Colonic mucosa (tissue), 4 donors: ENCODE data around the gene CDH2. TPM values are rescaled to one million over a fixed set of nuclear protein-coding genes. Genes with fewer than 3 reads are reported as not detected.

ENCODE experiments used
- DNase-seq: peaks from one replicate; pipeline ENCODE4 v3.0.0-alpha.2; 2020
- H3K27ac ChIP-seq: fragments of 200-600 bp; one replicate; pipeline ENCODE4 v1.8.0; 2021
- H3K27me3 ChIP-seq: fragments of 200-600 bp; one replicate; pipeline ENCODE4 v1.8.0; 2021
- H3K36me3 ChIP-seq: fragments of 200-600 bp; one replicate; pipeline ENCODE4 v1.8.0; 2021
- H3K4me1 ChIP-seq: fragments of 200-600 bp; one replicate; pipeline ENCODE4 v1.8.0; 2021; ENCODE audit warnings: mild to moderate bottlenecking
- H3K4me3 ChIP-seq: fragments of 200-600 bp; one replicate; pipeline ENCODE4 v1.8.0; 2021
- H3K9ac ChIP-seq, 2 donors: one replicate each; pipeline ENCODE4 v1.7.0; 2013; ENCODE audit warnings: control low read depth in 2 of 2, low read depth in 2 of 2, low read length in 2 of 2
- H3K9me3 ChIP-seq: fragments of 200-600 bp; one replicate; pipeline ENCODE4 v1.8.0; 2021
- CTCF ChIP-seq: fragments of 200-600 bp; IDR thresholded peaks from one replicate; pipeline ENCODE4 v1.8.0; 2022; ENCODE audit warnings: antibody characterized with exemption, mild to moderate bottlenecking
- intact Hi-C: fragments of 100-400 bp; cut with DNase I; formaldehyde crosslinking; loops from one replicate; pipeline ENCODE4 v1.14.1; 2022
- total RNA-seq, 2 donors: library from RNA; stranded (reverse); fragmentation: NEBNext Ultra II Directional in 1 of 2; extraction: Animal tissue kit (Norgen Biotek cat#: 25700) in 1 of 2; gene quantifications; one replicate each; pipeline ENCODE4 v1.2.1, GENCODE V29; 2021
- donor health status: healthy.
- donor health status: DM: no; HTN: no; CAD: no.
- donor health status: DM: no; HTN: no; CAD: no.

Gene CDH2
- total RNA-seq, 2 donors from 2014 or later, result 0.84 to 1.4 TPM

DNA sequence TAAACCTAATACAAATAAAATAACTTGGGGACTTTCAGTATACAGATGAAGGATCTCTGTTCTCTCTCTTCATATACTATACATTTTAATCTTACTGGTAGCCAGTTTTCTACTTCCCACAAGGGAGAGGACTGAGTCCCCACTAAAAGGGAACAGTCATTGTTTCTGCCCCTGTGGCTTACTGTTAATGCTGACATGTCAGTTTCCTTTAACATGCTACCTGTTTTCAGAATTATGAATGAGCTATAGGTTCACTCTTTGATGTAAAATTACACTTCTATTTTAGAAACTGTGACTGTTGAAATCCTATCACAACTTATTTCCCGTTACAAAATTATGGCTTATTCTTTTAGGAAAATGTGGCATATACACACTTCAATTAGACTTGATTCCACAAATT, 207.7 kb downstream of the CDH2 start:
- Histone ChIP-seq H3K27ac (no peak overlapping the region), H3K9ac (no peak overlapping the region), H3K4me3 (no peak overlapping the region), H3K9me3 (no peaks in the 10 kb centered on the region), H3K27me3 (no peaks in the 10 kb centered on the region), H3K4me1 (no peaks in the 10 kb centered on the region), H3K36me3 (no peaks in the 10 kb centered on the region)
- TF ChIP-seq CTCF, result no peak
- intact Hi-C loops, result no loop called here
- no peak for DNase-seq

- Histone ChIP-seq H3K4me1 (no peaks in the 10 kb centered on the region), H3K4me3 (no peak overlapping the region), H3K27me3 (no peaks in the 10 kb centered on the region), H3K36me3 (no peaks in the 10 kb centered on the region), H3K9me3 (no peaks in the 10 kb centered on the region), H3K27ac (no peak overlapping the region), H3K9ac (no peak overlapping the region)
- TF ChIP-seq CTCF, result no peak
- no peak for DNase-seq
- intact Hi-C loops, result no loop called here
Observed at GRCh38 chr18:27967913-27968824, 208.8 kb downstream of the CDH2 start.

GRCh38 chr18:27966881-27967280, 210.0 kb downstream of the CDH2 start:
- Histone ChIP-seq H3K4me1 (no peaks in the 10 kb centered on the region), H3K9me3 (no peaks in the 10 kb centered on the region), H3K36me3 (no peaks in the 10 kb centered on the region), H3K27me3 (no peaks in the 10 kb centered on the region), H3K4me3 (no peak overlapping the region), H3K9ac (no peak overlapping the region), H3K27ac (no peak overlapping the region)
- DNase-seq, result no peak
- TF ChIP-seq CTCF, result no peak
- intact Hi-C loops, result no loop called here

GRCh38 chr18:27964811-27965210, 212.1 kb downstream of the CDH2 start:
- intact Hi-C loops, result no loop called here
- no peak for DNase-seq
- no peaks in the 10 kb centered on the region for H3K27me3 ChIP-seq
- no peaks in the 10 kb centered on the region for H3K9me3 ChIP-seq
- H3K9ac ChIP-seq, result no peak overlapping the region
- H3K36me3 ChIP-seq, result no peaks in the 10 kb centered on the region
- H3K4me1 ChIP-seq, result no peaks in the 10 kb centered on the region
- TF ChIP-seq CTCF, result no peak
- no peak overlapping the region for H3K27ac ChIP-seq
- H3K4me3 ChIP-seq, result no peak overlapping the region

- intact Hi-C loops, result no loop called here
Observed at GRCh38 chr18:27959101-27959500, 217.8 kb downstream of the CDH2 start.

More at GRCh38 chr18:27959101-27959500, 217.8 kb downstream of the CDH2 start:
- H3K36me3 ChIP-seq, result no peaks in the 10 kb centered on the region
- no peaks in the 10 kb centered on the region for H3K9me3 ChIP-seq
- no peak overlapping the region for H3K27ac ChIP-seq
- no peak for DNase-seq
- no peak for TF ChIP-seq CTCF
- no peaks in the 10 kb centered on the region for H3K27me3 ChIP-seq
- H3K4me3 ChIP-seq, result no peak overlapping the region
- H3K4me1 ChIP-seq, result no peaks in the 10 kb centered on the region
- no peak overlapping the region for H3K9ac ChIP-seq
